SK-N-SH (cell line): ENCODE results near the gene ADPRH. TPM values are rescaled to one million over a fixed set of nuclear protein-coding genes. Genes with fewer than 3 reads are reported as not detected.
"Not testable (repeated sequence)": the region's sequence is repeated elsewhere in the genome, so short reads cannot be mapped to it uniquely, and the experiment has no call there.

ENCODE experiments used
- CTCF ChIA-PET: fragments of 300-600, 350-600 bp; formaldehyde crosslinking; extraction: SDS; loops from one replicate; lab custom pipeline; 2021; lab: Yijun Ruan, JAX
- POLR2A ChIA-PET: fragments of 350-600 bp; sonication (Branson Sonifier 250); formaldehyde crosslinking; extraction: SDS; loops from one replicate; lab custom pipeline; 2020; ENCODE audit warnings: antibody characterized with exemption, inconsistent platforms; lab: Yijun Ruan, JAX
- DNase-seq: peaks from one replicate; pipeline ENCODE4 v3.0.0; 2012
- H2AFZ ChIP-seq: fragments of 200-600 bp; sonication (generic); 2 replicates; pipeline ENCODE4 v1.8.1; 2016; ENCODE audit warnings: antibody characterized with exemption, mild to moderate bottlenecking, low read depth
- H3F3A ChIP-seq: fragments of 200-600 bp; sonication (generic); replicated peaks from 2 replicates; pipeline ENCODE3; 2016; ENCODE audit warnings: antibody characterized with exemption, mild to moderate bottlenecking; ENCODE audit not compliant: insufficient read depth
- H3K27ac ChIP-seq, 2 experiments: fragments of 200-500 bp in 1 of 2; fragments of 200-600 bp in 1 of 2; sonication (Bioruptor generic) in 1 of 2; sonication (generic), shearing (Covaris generic) in 1 of 2; 2 replicates each; pipeline versions ENCODE4 v1.5.1 to v1.6.1; 2014 to 2016; ENCODE audit warnings: low read depth in 2 of 2, inconsistent platforms in 1 of 2, low read length in 1 of 2, mild to moderate bottlenecking in 1 of 2, mixed read lengths in 1 of 2
- H3K27me3 ChIP-seq: fragments of 200-600 bp; sonication (generic), shearing (Covaris generic); 2 replicates; pipeline ENCODE4 v1.6.1; 2016; ENCODE audit warnings: mixed run types; ENCODE audit not compliant: insufficient read depth
- H3K36me3 ChIP-seq, 2 experiments: fragments of 200-500 bp in 1 of 2; fragments of 200-600 bp in 1 of 2; sonication (Bioruptor generic) in 1 of 2; sonication (generic) in 1 of 2; replicated peaks in 1 of 2; 2 replicates each; pipeline versions ENCODE3 to v1.5.1; 2014 to 2016; ENCODE audit warnings: low read length in 1 of 2, mild to moderate bottlenecking in 1 of 2; ENCODE audit not compliant: insufficient read depth in 2 of 2, control insufficient read depth in 1 of 2
- H3K4me1 ChIP-seq, 2 experiments: fragments of 200-500 bp in 1 of 2; fragments of 200-600 bp in 1 of 2; sonication (Bioruptor generic) in 1 of 2; sonication (generic), shearing (Covaris generic) in 1 of 2; 2 replicates each; pipeline versions ENCODE4 v1.5.1 to v1.6.1; 2014 to 2016; ENCODE audit warnings: low read depth in 1 of 2, low read length in 1 of 2, mixed run types in 1 of 2; ENCODE audit not compliant: insufficient read depth in 2 of 2, control insufficient read depth in 1 of 2
- H3K4me2 ChIP-seq: fragments of 200-600 bp; sonication (generic), shearing (Covaris generic); 2 replicates; pipeline ENCODE4 v1.6.1; 2017; ENCODE audit warnings: mixed run types
- H3K4me3 ChIP-seq, 2 experiments: fragments of 200-500 bp in 1 of 2; fragments of 200-600 bp in 1 of 2; sonication (Bioruptor generic) in 1 of 2; sonication (generic), shearing (Covaris generic) in 1 of 2; 2 replicates each; pipeline versions ENCODE4 v1.5.1 to v1.8.1; 2014 to 2016; ENCODE audit warnings: low read depth in 2 of 2, inconsistent platforms in 1 of 2, low read length in 1 of 2, mild to moderate bottlenecking in 1 of 2, mixed read lengths in 1 of 2, moderate library complexity in 1 of 2
- H3K79me2 ChIP-seq: fragments of 200-600 bp; sonication (generic); 2 replicates; pipeline ENCODE4 v1.8.1; 2017; ENCODE audit warnings: mild to moderate bottlenecking; ENCODE audit not compliant: insufficient read depth
- H3K9ac ChIP-seq: fragments of 200-600 bp; sonication (generic); 2 replicates; pipeline ENCODE4 v1.6.1; 2017; ENCODE audit warnings: mixed run types
- H3K9me2 ChIP-seq: fragments of 200-600 bp; sonication (generic); 2 replicates; pipeline ENCODE4 v1.6.1; 2017; ENCODE audit warnings: mixed run types
- H3K9me3 ChIP-seq: fragments of 200-600 bp; sonication (generic); 2 replicates; pipeline ENCODE4 v1.6.1; 2017; ENCODE audit warnings: mixed run types, mild to moderate bottlenecking, moderate library complexity
- H4K20me1 ChIP-seq: fragments of 200-600 bp; sonication (generic); 2 replicates; pipeline ENCODE4 v1.6.1; 2017; ENCODE audit warnings: mild to moderate bottlenecking, mixed run types; ENCODE audit not compliant: insufficient read depth
- FOSL2 ChIP-seq: IDR thresholded peaks from 2 replicates; pipeline ENCODE4 v1.4.0; 2012; ENCODE audit warnings: low read depth, mild to moderate bottlenecking, moderate library complexity, borderline replicate concordance
- FOXJ3 ChIP-seq: sonication (generic); formaldehyde crosslinking; IDR thresholded peaks from 2 replicates; pipeline ENCODE4 v1.5.1; 2020; ENCODE audit warnings: mild to moderate bottlenecking, missing genetic modification reagents
- JUND ChIP-seq: IDR thresholded peaks from 2 replicates; pipeline ENCODE4 v1.4.0; 2012
- MEF2A ChIP-seq: IDR thresholded peaks from 2 replicates; pipeline ENCODE4 v1.4.0; 2012; ENCODE audit warnings: low read depth, borderline replicate concordance
- POLR2AphosphoS5 ChIP-seq: IDR thresholded peaks from 2 replicates; pipeline ENCODE4 v1.6.1; 2012; ENCODE audit warnings: low read depth, low read length
- RXRA ChIP-seq: IDR thresholded peaks from 2 replicates; pipeline ENCODE4 v1.4.0; 2012; ENCODE audit warnings: low read depth, mild to moderate bottlenecking, borderline replicate concordance
- SIN3A ChIP-seq: IDR thresholded peaks from 2 replicates; pipeline ENCODE4 v1.6.1; 2012; ENCODE audit warnings: low read depth, mild to moderate bottlenecking, low read length, moderate library complexity, borderline replicate concordance
- TAF1 ChIP-seq: IDR thresholded peaks from 2 replicates; pipeline ENCODE4 v1.6.1; 2012; ENCODE audit warnings: low read depth, mild to moderate bottlenecking, low read length, moderate library complexity, borderline replicate concordance
- TEAD4 ChIP-seq: IDR thresholded peaks from 2 replicates; pipeline ENCODE4 v1.4.0; 2012; ENCODE audit warnings: mild to moderate bottlenecking, borderline replicate concordance; ENCODE audit not compliant: insufficient read depth
- USF1 ChIP-seq: IDR thresholded peaks from 2 replicates; pipeline ENCODE4 v1.4.0; 2012; ENCODE audit warnings: low read depth, borderline replicate concordance
- USF2 ChIP-seq: fragments of 150-350 bp; IDR thresholded peaks from 2 replicates; pipeline ENCODE4 v1.6.1; 2017; ENCODE audit warnings: antibody characterized with exemption, low read length, low read depth, borderline replicate concordance
- WGBS: methylation state at CpG from one replicate; pipeline ENCODE4 v1.1.6; 2017; ENCODE audit warnings: low lambda C conversion rate; 5-methylcytosine and 5-hydroxymethylcytosine counted together
- polyA plus RNA-seq, 3 experiments: library from polyadenylated mRNA; depleted of rRNA; stranded (reverse); fragments of >200 nt; gene quantifications; 2 replicates each; pipeline ENCODE4 v1.2.3, GENCODE V29; 2012
- TF ChIP-seq, protein P1 (sequence below): IDR thresholded peaks from 2 replicates; pipeline ENCODE4 v1.4.0; 2012; ENCODE audit warnings: low read depth, borderline replicate concordance

Gene ADPRH
- polyA plus RNA-seq, 1 of the 3 experiments (the other 2 are of a cell fraction), result not detected

GRCh38 chr3:119562307-119562961 lies 16.9 kb upstream of the ADPRH start:
- Histone ChIP-seq H3K9ac (no peak overlapping the region), H4K20me1 (no peaks in the 10 kb centered on the region), H3K4me3 (no peak overlapping the region), H3K9me2 (no peaks in the 10 kb centered on the region), H3F3A (no peaks in the 10 kb centered on the region), H3K9me3 (no peaks in the 10 kb centered on the region), H3K79me2 (no peaks in the 10 kb centered on the region), H3K36me3 (no peaks in the 10 kb centered on the region), H3K4me1 (no peaks in the 10 kb centered on the region), H3K4me2 (no peak overlapping the region), H3K27ac (no peak overlapping the region), H2AFZ (no peak overlapping the region), H3K27me3 (no peaks in the 10 kb centered on the region)
- ChIA-PET CTCF (no interaction called here), POLR2A (no interaction called here)
- TF ChIP-seq RXRA (no peak), JUND (no peak), FOXJ3 (CRISPR knock-in tag) (no peak), TAF1 (no peak), TEAD4 (no peak), POLR2AphosphoS5 (no peak), SIN3A (no peak), FOSL2 (no peak), MEF2A (no peak), USF2 (no peak), USF1 (no peak)
- TF ChIP-seq, protein P1, sequence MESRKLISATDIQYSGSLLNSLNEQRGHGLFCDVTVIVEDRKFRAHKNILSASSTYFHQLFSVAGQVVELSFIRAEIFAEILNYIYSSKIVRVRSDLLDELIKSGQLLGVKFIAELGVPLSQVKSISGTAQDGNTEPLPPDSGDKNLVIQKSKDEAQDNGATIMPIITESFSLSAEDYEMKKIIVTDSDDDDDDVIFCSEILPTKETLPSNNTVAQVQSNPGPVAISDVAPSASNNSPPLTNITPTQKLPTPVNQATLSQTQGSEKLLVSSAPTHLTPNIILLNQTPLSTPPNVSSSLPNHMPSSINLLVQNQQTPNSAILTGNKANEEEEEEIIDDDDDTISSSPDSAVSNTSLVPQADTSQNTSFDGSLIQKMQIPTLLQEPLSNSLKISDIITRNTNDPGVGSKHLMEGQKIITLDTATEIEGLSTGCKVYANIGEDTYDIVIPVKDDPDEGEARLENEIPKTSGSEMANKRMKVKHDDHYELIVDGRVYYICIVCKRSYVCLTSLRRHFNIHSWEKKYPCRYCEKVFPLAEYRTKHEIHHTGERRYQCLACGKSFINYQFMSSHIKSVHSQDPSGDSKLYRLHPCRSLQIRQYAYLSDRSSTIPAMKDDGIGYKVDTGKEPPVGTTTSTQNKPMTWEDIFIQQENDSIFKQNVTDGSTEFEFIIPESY, result no peak
- WGBS, result 84% methylated on average over 6 of the region's 6 CpGs
- DNase-seq, result no peak

GRCh38 chr3:119563334-119563733 lies 16.0 kb upstream of the ADPRH start:
- CTCF ChIA-PET, H3F3A ChIP-seq, H3K79me2 ChIP-seq, DNase-seq, H3K9me2 ChIP-seq, H3K4me1 ChIP-seq, H3K9ac ChIP-seq, H3K4me3 ChIP-seq, H2AFZ ChIP-seq, H3K36me3 ChIP-seq, H3K27me3 ChIP-seq, POLR2A ChIA-PET, H4K20me1 ChIP-seq, H3K27ac ChIP-seq, H3K9me3 ChIP-seq, H3K4me2 ChIP-seq: not testable (repeated sequence)
- WGBS, result 80% methylated on average over 2 of the region's 2 CpGs
